ENCODE data around the gene ECE2. TPM values are rescaled to one million over a fixed set of nuclear protein-coding genes. Genes with fewer than 3 reads are reported as not detected.
A peak's percentile ranks its signal among the peaks of the same experiment; 100 is the strongest.

ECE2 gene
- total and polyA plus RNA-seq, 2 experiments from 2014 or later: not detected

GRCh38 chr3:184306341-184306972, 30.6 kb downstream of the ECE2 start:
- H3K4me3 ChIP-seq: no peak overlapping the region
- no peaks in the 10 kb centered on the region for H3K4me1 ChIP-seq (ENCODE audit: low read depth)
- no peak for DNase-seq (ENCODE audit: low read depth in 1 of 2, low spot score in 1 of 2)
- no peak for TF ChIP-seq CTCF (IDR thresholded peaks at IDR 0.05; ENCODE audit: low read depth, low read length)
- no peak overlapping the region for H3K27ac ChIP-seq
- H3K9me3 ChIP-seq (ENCODE audit: low read depth): no peaks in the 10 kb centered on the region
- H3K36me3 ChIP-seq: peaks cover 65% of the 10 kb centered on the region
- no peaks in the 10 kb centered on the region for H3K27me3 ChIP-seq

DNA sequence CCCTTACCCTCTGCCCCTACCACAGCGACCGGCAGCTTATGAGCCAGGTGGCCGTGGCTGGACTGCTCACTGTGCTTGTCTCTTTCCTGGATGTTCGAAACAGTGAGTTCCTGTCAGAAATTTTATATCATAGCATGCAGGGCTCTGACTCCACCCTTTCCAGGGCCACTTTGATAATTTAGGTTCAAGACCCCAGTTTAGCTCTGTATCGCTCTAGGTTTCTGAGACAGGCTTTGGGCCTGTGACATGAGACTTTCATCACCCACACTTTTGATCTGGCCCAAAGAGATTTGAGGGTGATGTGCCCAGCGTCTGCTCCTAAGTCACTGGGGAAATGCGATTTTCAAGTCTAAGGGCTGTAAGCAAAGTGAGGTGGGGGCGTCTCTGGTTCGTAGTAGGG, 32.1 kb downstream of the ECE2 start:
- H3K36me3 ChIP-seq: peaks cover 51% of the 10 kb centered on the region

DNA sequence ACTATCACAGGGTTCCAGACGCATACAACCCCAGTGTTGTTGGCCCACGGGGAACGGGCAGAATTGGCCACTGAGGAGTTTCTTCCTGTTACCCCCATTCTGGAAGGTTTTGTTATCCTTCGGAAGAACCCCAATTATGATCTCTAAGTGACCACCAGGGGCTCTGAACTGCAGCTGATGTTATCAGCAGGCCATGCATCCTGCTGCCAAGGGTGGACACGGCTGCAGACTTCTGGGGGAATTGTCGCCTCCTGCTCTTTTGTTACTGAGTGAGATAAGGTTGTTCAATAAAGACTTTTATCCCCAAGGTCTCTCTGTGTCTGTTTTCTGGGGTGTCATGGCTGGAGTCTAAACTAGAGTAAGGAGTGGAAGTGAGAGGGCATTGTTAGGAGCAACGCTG, 32.9 kb downstream of the ECE2 start:
- no peak for TF ChIP-seq CTCF (IDR thresholded peaks at IDR 0.05; ENCODE audit: low read depth, low read length)
- Histone ChIP-seq H3K27me3 (no peaks in the 10 kb centered on the region), H3K9me3 (ENCODE audit: low read depth) (no peaks in the 10 kb centered on the region), H3K4me3 (no peak overlapping the region), H3K27ac (no peak overlapping the region), H3K4me1 (ENCODE audit: low read depth) (no peaks in the 10 kb centered on the region), H3K36me3 (peaks cover 42% of the 10 kb centered on the region)
- DNase-seq (ENCODE audit: low read depth in 1 of 2, low spot score in 1 of 2): no peak

More for the DNA sequence above, 32.1 kb downstream of the ECE2 start:
- Histone ChIP-seq H3K27me3 (no peaks in the 10 kb centered on the region), H3K9me3 (ENCODE audit: low read depth) (no peaks in the 10 kb centered on the region), H3K4me1 (ENCODE audit: low read depth) (no peaks in the 10 kb centered on the region), H3K4me3 (no peak overlapping the region), H3K27ac (no peak overlapping the region)
- DNase-seq (ENCODE audit: low read depth in 1 of 2, low spot score in 1 of 2): no peak
- no peak for TF ChIP-seq CTCF (IDR thresholded peaks at IDR 0.05; ENCODE audit: low read depth, low read length)

- no peak for TF ChIP-seq CTCF (IDR thresholded peaks at IDR 0.05; ENCODE audit: low read depth, low read length)
- Histone ChIP-seq H3K4me3 (no peak overlapping the region), H3K9me3 (ENCODE audit: low read depth) (no peaks in the 10 kb centered on the region), H3K4me1 (ENCODE audit: low read depth) (peaks cover 9% of the 10 kb centered on the region), H3K27me3 (no peaks in the 10 kb centered on the region), H3K36me3 (peaks cover 18% of the 10 kb centered on the region), H3K27ac (no peak overlapping the region)
- DNase-seq (ENCODE audit: low read depth in 1 of 2, low spot score in 1 of 2): no peak
Measured at GRCh38 chr3:184311633-184312032, 35.8 kb downstream of the ECE2 start.

DNA sequence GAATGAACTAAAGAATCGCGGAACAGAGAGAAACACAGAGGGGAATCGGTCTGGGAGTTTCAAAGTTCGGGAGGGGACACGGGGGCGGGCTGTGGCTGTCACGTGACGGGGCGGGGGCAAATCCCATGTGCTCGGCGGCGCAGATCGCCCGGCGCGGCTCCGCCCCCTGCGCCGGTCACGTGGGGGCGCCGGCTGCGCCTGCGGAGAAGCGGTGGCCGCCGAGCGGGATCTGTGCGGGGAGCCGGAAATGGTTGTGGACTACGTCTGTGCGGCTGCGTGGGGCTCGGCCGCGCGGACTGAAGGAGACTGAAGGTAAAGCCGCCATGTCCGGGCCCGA, 38.5 kb downstream of the ECE2 start, which contains the start of gene EIF4G1:
Gene EIF4G1, plus strand, starts transcription at position 244 of the 337 bp plus-strand sequence. CDS start 1,191 bp downstream, outside the sequence.
- peak within 1 kb of the TSS; percentile 96 for H3K27ac ChIP-seq
- H3K4me3 ChIP-seq: peak within 1 kb of the TSS; percentile 95
- H3K9me3 ChIP-seq (ENCODE audit: low read depth): no peaks in the 10 kb centered on the region
- peaks cover 13% of the 10 kb centered on the region for H3K4me1 ChIP-seq (ENCODE audit: low read depth)
- no peak for TF ChIP-seq CTCF (IDR thresholded peaks at IDR 0.05; ENCODE audit: low read depth, low read length)
- H3K36me3 ChIP-seq: peaks cover 4% of the 10 kb centered on the region
- no peaks in the 10 kb centered on the region for H3K27me3 ChIP-seq
- peak; percentile 96 to 97 for DNase-seq (ENCODE audit: low read depth in 1 of 2, low spot score in 1 of 2)

All from cardiac muscle cell (in vitro differentiated cells and primary cell).